ENCODE measurements around the gene SREBF1. TPM values are rescaled to one million over a fixed set of nuclear protein-coding genes. Genes with fewer than 3 reads are reported as not detected.

SREBF1 gene
- total and polyA plus RNA-seq, 2 of the 8 experiments (the other 6 are each of a cell fraction or from before 2014, with no cell fraction given) = 28.6 to 70.8 TPM

DNA sequence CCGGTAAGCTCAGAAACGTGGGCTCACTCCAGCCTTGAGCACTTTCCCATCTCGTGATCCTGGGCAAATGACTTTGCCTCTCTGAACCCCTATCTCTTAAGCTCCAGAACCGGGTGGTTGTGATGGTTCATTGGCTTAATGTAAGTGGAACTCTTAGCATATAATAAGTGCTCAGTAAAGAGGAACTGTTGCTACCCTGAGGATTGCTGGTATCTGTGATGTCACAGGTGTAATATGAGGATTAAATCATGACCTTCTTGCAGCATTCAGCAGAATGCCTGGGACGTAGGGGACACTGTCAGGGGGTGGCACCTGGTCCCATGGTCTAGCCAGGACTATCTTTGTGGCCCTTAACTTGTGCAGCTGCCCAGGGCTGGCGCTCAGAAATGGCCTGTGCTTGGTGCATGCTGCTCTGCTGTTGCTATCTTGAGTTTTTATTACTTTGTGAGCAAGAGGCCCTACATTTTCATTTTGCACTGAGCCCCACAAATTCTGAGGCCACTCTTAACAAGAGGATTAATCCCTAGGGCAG, 68.8 kb downstream of the SREBF1 start (continued):
- TF ChIP-seq E2F6 (IDR thresholded peaks at IDR 0.05) (no peak), RBBP5 (IDR thresholded peaks at IDR 0.05; ENCODE audit: borderline replicate concordance, low read depth, low read length) (no peak), KDM5A (IDR thresholded peaks at IDR 0.05; ENCODE audit: low read length) (no peak), EP300 (IDR thresholded peaks at IDR 0.05; ENCODE audit: borderline replicate concordance in 1 of 2, low read depth in 2 of 2, low read length in 2 of 2) (no peak), POU5F1 (IDR thresholded peaks at IDR 0.05; ENCODE audit: low read depth, low read length) (no peak)
- TF ChIP-seq, protein P1, sequence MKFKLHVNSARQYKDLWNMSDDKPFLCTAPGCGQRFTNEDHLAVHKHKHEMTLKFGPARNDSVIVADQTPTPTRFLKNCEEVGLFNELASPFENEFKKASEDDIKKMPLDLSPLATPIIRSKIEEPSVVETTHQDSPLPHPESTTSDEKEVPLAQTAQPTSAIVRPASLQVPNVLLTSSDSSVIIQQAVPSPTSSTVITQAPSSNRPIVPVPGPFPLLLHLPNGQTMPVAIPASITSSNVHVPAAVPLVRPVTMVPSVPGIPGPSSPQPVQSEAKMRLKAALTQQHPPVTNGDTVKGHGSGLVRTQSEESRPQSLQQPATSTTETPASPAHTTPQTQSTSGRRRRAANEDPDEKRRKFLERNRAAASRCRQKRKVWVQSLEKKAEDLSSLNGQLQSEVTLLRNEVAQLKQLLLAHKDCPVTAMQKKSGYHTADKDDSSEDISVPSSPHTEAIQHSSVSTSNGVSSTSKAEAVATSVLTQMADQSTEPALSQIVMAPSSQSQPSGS (IDR thresholded peaks at IDR 0.05; ENCODE audit: low read length) = no peak
